Panc1 (cell line): ENCODE measurements around the gene RAD21L1.

Experiments
- POLR2AphosphoS5 ChIP-seq: IDR thresholded peaks from 2 replicates; pipeline ENCODE4 v1.6.1; 2012; ENCODE audit warnings: mild to moderate bottlenecking, low read depth, low read length, moderate library complexity
- SIN3A ChIP-seq: IDR thresholded peaks from 2 replicates; pipeline ENCODE4 v1.6.1; 2012; ENCODE audit warnings: low read depth, mild to moderate bottlenecking, low read length, moderate library complexity, borderline replicate concordance; ENCODE audit not compliant: insufficient read depth
- TCF7L2 ChIP-seq: IDR thresholded peaks from 2 replicates; pipeline ENCODE4 v1.6.1; 2011; ENCODE audit warnings: mild to moderate bottlenecking, low read depth, low read length, inconsistent platforms
- TF ChIP-seq, protein P1 (sequence below): fragments of 450-650 bp; IDR thresholded peaks from 2 replicates; pipeline ENCODE4 v1.5.1; 2017; ENCODE audit warnings: mild to moderate bottlenecking
- TF ChIP-seq, protein P2 (sequence below), 2 experiments: IDR thresholded peaks; 2 replicates each; pipeline ENCODE4 v1.6.1; 2011 to 2012; ENCODE audit warnings: low read depth in 2 of 2, control low read depth in 1 of 2, low read length in 1 of 2, mild to moderate bottlenecking in 1 of 2, moderate library complexity in 1 of 2; ENCODE audit not compliant: insufficient read depth in 1 of 2

DNA sequence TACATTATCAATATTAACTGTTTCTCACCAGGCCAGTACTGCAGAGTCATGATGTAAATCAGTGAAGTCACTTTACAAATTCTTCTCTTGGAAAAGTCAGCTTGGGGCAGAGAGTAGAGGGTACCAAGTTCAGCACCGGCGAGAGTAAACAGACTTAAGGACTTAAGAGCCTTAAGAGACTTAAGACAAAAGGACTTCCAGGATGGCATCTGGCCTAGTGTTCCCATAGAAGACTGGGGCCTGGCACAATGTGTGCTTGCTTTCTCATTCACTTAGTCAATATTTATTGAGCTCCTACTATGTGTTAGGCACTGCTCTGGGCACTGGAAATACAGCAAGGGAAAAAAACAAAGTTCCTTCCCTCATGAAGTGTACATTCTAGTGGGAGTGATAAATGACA is 38.9 kb downstream of the RAD21L1 start:
- TF ChIP-seq POLR2AphosphoS5 (no peak), SIN3A (no peak), TCF7L2 (no peak)
- TF ChIP-seq, protein P1, sequence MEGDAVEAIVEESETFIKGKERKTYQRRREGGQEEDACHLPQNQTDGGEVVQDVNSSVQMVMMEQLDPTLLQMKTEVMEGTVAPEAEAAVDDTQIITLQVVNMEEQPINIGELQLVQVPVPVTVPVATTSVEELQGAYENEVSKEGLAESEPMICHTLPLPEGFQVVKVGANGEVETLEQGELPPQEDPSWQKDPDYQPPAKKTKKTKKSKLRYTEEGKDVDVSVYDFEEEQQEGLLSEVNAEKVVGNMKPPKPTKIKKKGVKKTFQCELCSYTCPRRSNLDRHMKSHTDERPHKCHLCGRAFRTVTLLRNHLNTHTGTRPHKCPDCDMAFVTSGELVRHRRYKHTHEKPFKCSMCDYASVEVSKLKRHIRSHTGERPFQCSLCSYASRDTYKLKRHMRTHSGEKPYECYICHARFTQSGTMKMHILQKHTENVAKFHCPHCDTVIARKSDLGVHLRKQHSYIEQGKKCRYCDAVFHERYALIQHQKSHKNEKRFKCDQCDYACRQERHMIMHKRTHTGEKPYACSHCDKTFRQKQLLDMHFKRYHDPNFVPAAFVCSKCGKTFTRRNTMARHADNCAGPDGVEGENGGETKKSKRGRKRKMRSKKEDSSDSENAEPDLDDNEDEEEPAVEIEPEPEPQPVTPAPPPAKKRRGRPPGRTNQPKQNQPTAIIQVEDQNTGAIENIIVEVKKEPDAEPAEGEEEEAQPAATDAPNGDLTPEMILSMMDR, result no peak
- TF ChIP-seq, protein P2, sequence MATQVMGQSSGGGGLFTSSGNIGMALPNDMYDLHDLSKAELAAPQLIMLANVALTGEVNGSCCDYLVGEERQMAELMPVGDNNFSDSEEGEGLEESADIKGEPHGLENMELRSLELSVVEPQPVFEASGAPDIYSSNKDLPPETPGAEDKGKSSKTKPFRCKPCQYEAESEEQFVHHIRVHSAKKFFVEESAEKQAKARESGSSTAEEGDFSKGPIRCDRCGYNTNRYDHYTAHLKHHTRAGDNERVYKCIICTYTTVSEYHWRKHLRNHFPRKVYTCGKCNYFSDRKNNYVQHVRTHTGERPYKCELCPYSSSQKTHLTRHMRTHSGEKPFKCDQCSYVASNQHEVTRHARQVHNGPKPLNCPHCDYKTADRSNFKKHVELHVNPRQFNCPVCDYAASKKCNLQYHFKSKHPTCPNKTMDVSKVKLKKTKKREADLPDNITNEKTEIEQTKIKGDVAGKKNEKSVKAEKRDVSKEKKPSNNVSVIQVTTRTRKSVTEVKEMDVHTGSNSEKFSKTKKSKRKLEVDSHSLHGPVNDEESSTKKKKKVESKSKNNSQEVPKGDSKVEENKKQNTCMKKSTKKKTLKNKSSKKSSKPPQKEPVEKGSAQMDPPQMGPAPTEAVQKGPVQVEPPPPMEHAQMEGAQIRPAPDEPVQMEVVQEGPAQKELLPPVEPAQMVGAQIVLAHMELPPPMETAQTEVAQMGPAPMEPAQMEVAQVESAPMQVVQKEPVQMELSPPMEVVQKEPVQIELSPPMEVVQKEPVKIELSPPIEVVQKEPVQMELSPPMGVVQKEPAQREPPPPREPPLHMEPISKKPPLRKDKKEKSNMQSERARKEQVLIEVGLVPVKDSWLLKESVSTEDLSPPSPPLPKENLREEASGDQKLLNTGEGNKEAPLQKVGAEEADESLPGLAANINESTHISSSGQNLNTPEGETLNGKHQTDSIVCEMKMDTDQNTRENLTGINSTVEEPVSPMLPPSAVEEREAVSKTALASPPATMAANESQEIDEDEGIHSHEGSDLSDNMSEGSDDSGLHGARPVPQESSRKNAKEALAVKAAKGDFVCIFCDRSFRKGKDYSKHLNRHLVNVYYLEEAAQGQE (IDR thresholded peaks at IDR 0.05; ENCODE audit: insufficient read depth in 1 of 2, low read depth in 2 of 2, low read length in 1 of 2), result no peak
